GM21390 (cell line): ENCODE data around the gene ZDHHC11.

Source experiments
- ATAC-seq: cut with Tn5 transposase; IDR thresholded peaks from one replicate; pipeline ENCODE4 v1.9.1; 2021; ENCODE audit not compliant: unreplicated experiment

ZDHHC11 gene

DNA sequence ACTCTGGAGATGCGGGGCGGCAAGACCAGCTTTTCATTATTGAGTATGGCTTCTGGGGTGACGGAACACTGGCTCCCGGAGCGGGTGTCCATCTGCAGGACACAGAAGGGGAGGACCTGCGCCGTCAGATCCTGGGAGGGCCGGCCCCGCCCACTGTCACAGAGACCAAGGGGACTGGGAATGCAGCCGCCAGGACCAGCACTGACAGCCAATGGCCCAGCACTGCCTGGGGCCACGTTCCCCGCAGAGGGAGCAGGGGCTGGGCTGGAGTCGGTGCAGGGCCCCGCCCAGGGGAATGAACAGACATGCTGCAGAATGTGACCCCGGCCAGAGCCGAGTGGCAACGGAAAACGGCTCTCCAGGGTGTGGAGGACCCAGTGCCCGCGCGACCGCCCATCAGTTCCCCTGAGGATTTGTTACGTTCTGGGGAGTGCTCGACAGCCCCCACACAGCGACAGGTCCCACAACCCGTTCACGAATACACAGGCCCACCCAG, at the start of gene ZDHHC11:
Gene ZDHHC11 (minus strand): TSS at position 476 of the 496 bp plus-strand sequence. CDS start 384 bp downstream, at position 92.
- no peak for ATAC-seq

DNA sequence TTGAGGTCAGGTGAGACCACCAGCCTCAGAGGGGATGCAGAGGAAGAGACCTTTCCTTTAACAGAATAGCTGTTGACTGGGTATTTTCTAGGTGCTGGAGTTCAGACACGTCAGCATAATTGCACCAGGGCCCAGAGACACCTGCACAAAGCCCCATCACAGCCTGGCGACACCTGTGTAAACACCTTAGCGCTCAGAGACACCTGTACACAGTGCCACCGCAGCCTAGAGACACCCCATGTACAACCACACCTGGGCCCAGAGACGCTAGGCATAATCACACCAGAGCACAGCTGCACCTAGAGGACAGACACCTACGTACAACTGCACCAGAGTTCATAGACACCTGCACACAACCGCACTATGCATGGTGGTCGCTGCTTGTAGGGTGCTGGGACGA, 42.9 kb upstream of the ZDHHC11 start:
- no peak for ATAC-seq

DNA sequence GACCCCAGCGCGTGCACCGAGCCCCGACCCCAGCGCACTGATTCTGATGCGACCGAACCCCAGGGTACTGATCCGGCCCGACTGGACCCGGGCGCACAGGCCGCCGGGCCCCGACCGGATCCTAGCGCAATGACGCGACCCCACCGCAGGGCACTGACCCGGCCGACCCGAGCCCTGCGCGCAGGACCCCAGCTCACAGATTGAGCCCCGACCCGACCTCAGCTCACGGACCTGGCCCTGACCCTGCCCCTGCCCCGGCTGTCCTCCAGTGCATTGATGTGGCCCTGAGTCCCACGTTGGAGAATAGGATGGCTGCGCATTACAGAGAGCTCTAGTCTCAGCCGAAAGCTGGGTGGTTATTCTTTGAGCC, 42.3 kb upstream of the ZDHHC11 start:
- peak; percentile 11 for ATAC-seq

DNA sequence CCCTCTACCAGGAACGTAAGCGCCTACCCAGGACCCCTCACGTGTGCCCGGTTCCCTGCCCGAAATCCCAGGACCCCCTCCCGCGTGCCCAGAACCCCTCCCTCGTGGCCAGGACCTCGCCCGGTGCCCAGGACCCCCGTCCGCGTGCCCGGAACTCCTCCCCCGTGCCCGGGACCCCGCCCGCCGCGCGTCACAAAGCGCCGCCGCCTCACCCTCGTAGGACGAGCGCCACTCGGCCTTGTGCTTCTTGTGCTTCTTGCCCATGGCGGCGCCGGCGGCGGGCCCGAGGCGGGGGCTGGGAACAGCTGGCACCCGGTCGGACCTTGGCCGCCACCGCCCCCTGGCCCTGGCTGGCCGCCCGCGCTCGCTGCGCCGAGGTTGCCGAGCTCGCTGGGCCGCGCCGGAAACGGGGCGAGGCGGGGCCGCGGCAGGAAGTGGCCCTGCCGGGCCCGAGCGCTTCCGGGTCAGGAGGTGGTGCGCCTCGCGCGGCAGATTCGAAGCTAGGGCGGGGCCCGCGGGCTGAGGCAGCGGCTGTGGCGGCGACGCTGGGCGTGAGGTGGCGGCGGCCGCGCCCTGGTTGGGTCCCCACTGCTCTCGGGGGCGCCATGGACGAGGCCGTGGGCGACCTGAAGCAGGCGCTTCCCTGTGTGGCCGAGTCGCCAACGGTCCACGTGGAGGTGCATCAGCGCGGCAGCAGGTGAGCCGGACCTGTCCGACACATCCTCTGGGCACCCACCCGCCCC, 41.8 kb upstream of the ZDHHC11 start, which contains the start of the genes BRD9 and TRIP13:
Gene BRD9 (minus strand): TSS at position 408 of the 743 bp plus-strand sequence. CDS start 144 bp downstream, at position 264.
Gene TRIP13 (plus strand): TSS at position 491 of the 743 bp plus-strand sequence. CDS start 115 bp downstream, at position 606.
- ATAC-seq = peak; percentile 97

GRCh38 chr5:891837-892393, 41.1 kb upstream of the ZDHHC11 start:
- peak; percentile 14 for ATAC-seq

DNA sequence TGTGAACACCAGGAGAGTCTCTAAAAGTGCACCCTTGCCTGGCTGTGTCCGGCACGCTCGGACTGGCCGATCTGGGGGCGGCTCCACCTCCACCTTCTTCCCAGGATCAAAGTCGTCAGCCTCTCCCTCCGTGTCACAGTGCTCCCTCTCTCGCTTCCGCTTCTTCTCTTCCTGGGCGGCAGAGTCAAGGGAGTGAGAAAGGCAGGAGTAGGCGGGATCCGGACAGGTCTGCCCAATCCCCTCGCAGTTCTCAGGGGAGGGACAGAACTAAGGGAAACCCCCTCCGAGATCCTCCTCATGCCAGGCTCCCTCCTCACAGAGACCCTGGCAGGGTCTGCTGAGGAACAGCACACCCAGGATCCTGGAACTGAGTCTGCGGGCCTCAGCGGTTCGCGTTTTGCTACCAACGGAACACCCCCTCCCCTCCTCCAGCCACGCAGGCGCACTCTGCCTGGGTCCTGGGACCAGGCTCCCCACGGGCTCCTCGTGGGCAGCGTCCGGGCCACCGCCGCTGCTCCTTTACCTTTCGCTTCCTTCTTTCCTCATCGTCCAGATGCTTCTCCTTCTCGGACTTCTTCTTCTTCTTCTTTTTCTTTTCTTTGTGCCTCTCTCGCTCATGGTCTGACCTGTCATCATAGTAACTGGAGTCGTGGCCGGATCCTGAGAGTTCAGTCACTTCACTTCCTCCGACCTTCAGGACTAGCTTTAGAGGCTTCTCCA, 40.5 kb upstream of the ZDHHC11 start:
- no peak for ATAC-seq

DNA sequence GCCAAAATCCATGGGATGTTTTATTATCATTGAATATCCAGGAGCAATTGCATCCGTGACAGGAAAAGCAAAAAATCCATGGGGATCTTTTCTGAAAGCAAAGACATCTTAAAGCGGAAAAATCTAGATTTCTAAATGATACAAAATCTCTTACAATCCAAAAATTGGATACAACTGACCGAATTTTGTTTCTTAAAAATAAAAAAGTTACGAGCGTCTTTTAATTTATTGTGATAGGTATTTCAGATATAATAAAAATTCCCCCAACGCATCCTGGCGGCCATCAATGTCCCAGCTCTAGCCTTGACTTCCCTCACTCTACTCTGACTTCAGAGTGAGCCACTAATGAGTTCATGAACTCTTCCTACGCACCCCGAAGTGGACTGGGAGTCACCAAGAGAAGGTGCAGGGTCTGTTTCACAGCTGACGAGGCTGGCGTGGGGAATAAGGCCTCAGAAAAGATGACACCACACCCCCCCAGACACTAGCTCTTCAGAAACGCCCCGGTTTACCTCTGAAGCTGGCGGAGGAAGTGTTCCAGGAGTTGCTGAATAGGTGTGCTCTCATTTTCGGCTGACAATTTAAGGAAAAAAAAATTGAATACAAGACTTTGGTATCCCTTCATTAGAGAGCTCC, 38.4 kb upstream of the ZDHHC11 start:
- ATAC-seq = no peak

- no peak for ATAC-seq
These were observed 37.9 kb upstream of the ZDHHC11 start for GRCh38 chr5:888638-889035.

- ATAC-seq = no peak
These were observed 37.3 kb upstream of the ZDHHC11 start for GRCh38 chr5:887947-888637.

GRCh38 chr5:886716-887325, 36.0 kb upstream of the ZDHHC11 start:
- no peak for ATAC-seq

- no peak for ATAC-seq
These were observed 35.2 kb upstream of the ZDHHC11 start for GRCh38 chr5:886036-886435.

GRCh38 chr5:885529-885928, 34.7 kb upstream of the ZDHHC11 start:
- no peak for ATAC-seq

GRCh38 chr5:885127-885442, 34.3 kb upstream of the ZDHHC11 start:
- no peak for ATAC-seq

DNA sequence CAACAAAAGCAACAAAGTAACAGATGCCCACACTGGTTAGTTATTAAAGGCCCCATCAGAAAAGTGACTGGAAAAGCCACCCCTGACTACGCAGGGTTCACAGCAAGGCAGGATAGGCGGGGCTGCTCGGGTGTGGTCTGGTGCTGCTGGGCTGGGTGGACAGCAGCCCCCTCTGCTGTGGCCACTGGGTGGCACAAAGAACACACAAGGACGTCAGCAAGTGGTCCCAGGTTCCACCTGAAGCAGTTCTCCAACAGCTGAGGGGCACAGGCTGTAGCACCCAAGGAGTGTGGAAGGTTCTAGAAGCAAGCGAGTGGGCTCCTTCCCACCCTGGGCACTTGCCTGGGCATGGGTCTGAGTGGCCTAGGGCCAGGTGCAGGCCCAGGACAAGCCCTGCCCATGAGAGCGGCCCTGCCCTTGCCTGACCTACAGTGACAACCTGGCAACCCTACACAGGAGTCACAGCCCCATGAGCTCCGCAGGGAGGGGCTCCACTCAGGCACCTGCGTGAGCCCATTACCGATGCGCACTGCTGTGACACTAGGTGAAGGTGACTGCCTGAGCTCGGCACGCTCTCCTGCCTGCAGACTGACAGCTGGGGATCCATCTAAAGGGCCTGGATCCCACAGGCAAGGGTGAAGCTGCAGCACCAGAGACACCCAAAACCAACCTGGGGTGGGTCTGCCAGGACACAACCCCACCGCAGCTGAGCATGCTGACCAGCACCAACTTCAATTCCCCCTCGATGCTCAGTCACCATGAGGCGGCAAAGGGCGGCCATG, 33.8 kb upstream of the ZDHHC11 start:
- ATAC-seq = no peak

DNA sequence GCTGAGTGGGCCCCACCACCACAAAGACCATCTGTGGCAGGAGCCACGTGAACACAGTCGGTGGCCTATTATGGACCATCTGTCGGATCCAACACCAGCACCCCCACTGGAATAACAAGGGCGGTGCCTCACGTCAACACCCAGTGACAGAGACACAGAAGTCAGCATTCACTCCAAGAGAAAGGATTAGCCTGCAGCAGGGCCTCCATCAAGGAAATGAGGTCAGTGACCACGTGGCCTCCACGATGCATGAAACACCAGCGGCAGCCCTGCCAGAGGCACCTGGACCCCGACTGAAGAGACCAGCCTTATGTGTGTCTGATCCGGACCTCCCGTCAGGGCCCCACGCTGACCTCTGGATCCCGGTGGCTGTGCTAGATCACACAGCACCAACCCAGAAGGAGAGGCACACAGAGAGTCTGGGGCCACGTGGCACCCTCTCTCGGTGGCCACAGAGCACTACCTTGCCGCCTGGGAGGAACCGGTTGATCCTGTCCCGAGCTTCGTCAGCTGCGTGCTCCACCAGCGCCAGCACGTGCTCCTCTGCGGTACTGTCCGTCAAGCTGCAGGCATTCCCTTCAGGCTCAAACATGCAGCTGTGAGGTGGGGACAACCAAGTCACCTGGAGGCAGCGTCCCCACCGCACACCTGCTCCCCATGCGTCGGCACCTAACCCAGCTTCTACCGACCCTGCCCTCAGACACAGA, 32.8 kb upstream of the ZDHHC11 start:
- ATAC-seq = no peak

GRCh38 chr5:882253-883183, 31.7 kb upstream of the ZDHHC11 start:
- no peak for ATAC-seq

DNA sequence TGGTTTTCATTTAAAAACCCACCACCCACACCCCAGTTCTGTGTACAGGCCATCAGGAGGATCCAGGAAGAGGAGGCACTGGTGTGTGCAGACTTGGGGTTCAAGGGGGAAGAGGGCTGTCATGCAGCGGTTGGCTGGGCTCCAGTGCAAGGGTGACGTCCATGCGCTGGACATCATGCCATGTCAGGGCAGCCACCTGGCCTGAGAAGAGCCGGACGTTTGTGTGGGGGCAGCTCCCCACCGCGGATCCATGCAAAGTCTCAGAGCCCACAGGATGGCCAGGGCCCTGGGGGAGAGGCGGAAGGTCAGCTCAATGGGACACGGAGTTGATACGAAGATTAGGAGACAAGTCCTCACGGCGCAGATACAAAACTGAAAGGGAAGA, 30.8 kb upstream of the ZDHHC11 start:
- no peak for ATAC-seq
